Neural cell (in vitro differentiated cells): ENCODE measurements around the gene ORM2.
"Not testable (repeated sequence)": the region's sequence is repeated elsewhere in the genome, so short reads cannot be mapped to it uniquely, and the experiment has no call there.

Experiments
- CTCF ChIP-seq: fragments of 450-650 bp; IDR thresholded peaks from 2 replicates; pipeline ENCODE4 v1.5.1; 2014; ENCODE audit warnings: antibody characterized with exemption, mild to moderate bottlenecking, moderate library complexity; ENCODE audit not compliant: poor library complexity, severe bottlenecking
- MXI1 ChIP-seq: fragments of 450-650 bp; conservative IDR thresholded peaks from 2 replicates; pipeline ENCODE4 v1.6.1; 2014; ENCODE audit warnings: antibody characterized with exemption, mild to moderate bottlenecking; ENCODE audit not compliant: poor library complexity, severe bottlenecking
- POLR2AphosphoS5 ChIP-seq: IDR thresholded peaks from 2 replicates; pipeline ENCODE4 v1.6.1; 2012
- SMC3 ChIP-seq: fragments of 450-650 bp; conservative IDR thresholded peaks from 2 replicates; pipeline ENCODE4 v1.6.1; 2014; ENCODE audit warnings: antibody characterized with exemption, mild to moderate bottlenecking, moderate library complexity; ENCODE audit not compliant: poor library complexity

- TF ChIP-seq CTCF, POLR2AphosphoS5, MXI1, SMC3: not testable (repeated sequence)
Measured at GRCh38 chr9:114331229-114332195, 1.8 kb downstream of the ORM2 start.
